ENCODE results near the gene DLX2. TPM values are rescaled to one million over a fixed set of nuclear protein-coding genes. Genes with fewer than 3 reads are reported as not detected.

The DLX2 gene
- total and polyA plus RNA-seq, 2 of the 13 experiments (the other 11 are each of a cell fraction or from before 2014, with no cell fraction given), result 0.07 to 0.15 TPM

DNA sequence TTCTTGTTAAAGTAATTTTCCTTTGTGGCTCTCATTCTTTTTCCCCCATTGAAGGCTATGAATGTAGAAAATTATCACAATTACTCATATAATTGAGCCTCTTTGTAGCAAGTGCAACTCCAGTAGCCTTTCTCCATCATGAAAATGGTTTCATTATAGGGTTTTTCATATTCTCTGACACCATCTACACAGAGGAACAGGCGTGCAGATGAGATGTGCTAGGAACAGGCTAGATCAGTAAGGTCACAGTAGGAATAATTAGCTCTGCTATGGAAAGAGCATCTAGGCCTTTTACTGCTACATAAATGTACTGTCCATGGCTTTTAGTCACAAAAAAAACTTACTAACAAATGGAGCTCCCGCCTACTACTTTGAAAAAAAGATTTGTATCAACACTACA lies 30.0 kb downstream of the DLX2 start:
- H3K27me3 ChIP-seq (ENCODE audit: control insufficient read depth in 1 of 2, insufficient read depth in 2 of 2, low read length in 2 of 2), result no peaks in the 10 kb centered on the region
- TF ChIP-seq RXRB (CRISPR knock-in tag; IDR thresholded peaks at IDR 0.05; ENCODE audit: borderline replicate concordance) (no peak), ZNF296 (CRISPR knock-in tag; conservative IDR thresholded peaks at IDR 0.05) (no peak), TRIM24 (CRISPR knock-in tag; IDR thresholded peaks at IDR 0.05) (no peak), ZNF292 (CRISPR knock-in tag; IDR thresholded peaks at IDR 0.05; ENCODE audit: borderline replicate concordance, low read depth) (no peak), TRAFD1 (CRISPR knock-in tag; IDR thresholded peaks at IDR 0.05; ENCODE audit: borderline replicate concordance) (no peak), KDM1A (CRISPR knock-in tag; IDR thresholded peaks at IDR 0.05) (no peak), MIER3 (CRISPR knock-in tag; IDR thresholded peaks at IDR 0.05; ENCODE audit: borderline replicate concordance) (no peak), ZNF350 (CRISPR knock-in tag; IDR thresholded peaks at IDR 0.05; ENCODE audit: borderline replicate concordance, low read depth) (no peak), HIC2 (CRISPR knock-in tag; IDR thresholded peaks at IDR 0.05; ENCODE audit: low read depth) (no peak)
- WGBS (ENCODE audit: low lambda C conversion rate), result 94% methylated on average over 2 of the region's 2 CpGs
- H3K9me3 ChIP-seq (ENCODE audit: low read length), result no peaks in the 10 kb centered on the region
- no peak overlapping the region for H3K4me3 ChIP-seq (replicated peaks in 1 of 3; ENCODE audit: insufficient read depth in 1 of 3, low read depth in 2 of 3, low read length in 3 of 3)
- H2AFZ ChIP-seq (ENCODE audit: low read length), result no peak overlapping the region
- DNase-seq (ENCODE audit: low spot score) (no peak), FAIRE-seq (no peak), ATAC-seq (no peak)
- no peaks in the 10 kb centered on the region for H3K79me2 ChIP-seq (ENCODE audit: insufficient read depth, low read length)
- intact Hi-C loops (cut with micrococcal nuclease; ENCODE audit: unreplicated experiment) (no loop called here), in situ Hi-C loops (cut with HindIII; ENCODE audit: extremely low pct_ligation_motif_present, low pct_unique_long_range_greater_than_20kb) (no loop called here)
- H3K36me3 ChIP-seq (replicated peaks in 1 of 2; ENCODE audit: control insufficient read depth in 1 of 2, insufficient read depth in 2 of 2, low read length in 2 of 2), result no peaks in the 10 kb centered on the region
- ChIA-PET CTCF (ENCODE audit: low intra/inter-chr PET ratio, low total read pairs) (no interaction called here), POLR2A (interaction anchor here (0.9 kb wide), 1 partner anchor 29 kb away, joined by 3 read pairs; no protein-coding TSS in a partner anchor)
- BruUV-seq (replicated peaks), result no TSS peak
- no peak overlapping the region for H3K9ac ChIP-seq (ENCODE audit: insufficient read depth, low read depth, low read length)
- no peaks in the 10 kb centered on the region for H4K20me1 ChIP-seq (ENCODE audit: insufficient read depth, low read length)
- H3K4me1 ChIP-seq (ENCODE audit: insufficient read depth, low read length), result peaks cover 19% of the 10 kb centered on the region
- no peak overlapping the region for H3K4me2 ChIP-seq (ENCODE audit: low read depth, low read length)
- no peak overlapping the region for H3K27ac ChIP-seq (ENCODE audit: extremely low read length, insufficient read depth, low read length)
